Left ventricle myocardium inferior (tissue), 1 donor: ENCODE measurements around the gene PLEKHG5. TPM values are rescaled to one million over a fixed set of nuclear protein-coding genes. Genes with fewer than 3 reads are reported as not detected.

Source experiments
- DNase-seq: peaks from one replicate; pipeline ENCODE4 v3.0.0-alpha.2; 2020
- H3K27ac ChIP-seq: fragments of 200-600 bp; replicated peaks from 2 replicates; pipeline ENCODE4 v1.8.0; 2021
- H3K27me3 ChIP-seq: fragments of 200-600 bp; 2 replicates; pipeline ENCODE4 v1.8.0; 2021; ENCODE audit warnings: low read depth
- H3K36me3 ChIP-seq: fragments of 200-600 bp; 2 replicates; pipeline ENCODE4 v1.8.0; 2021
- H3K4me1 ChIP-seq: fragments of 200-600 bp; 2 replicates; pipeline ENCODE4 v1.8.0; 2021
- H3K4me3 ChIP-seq: fragments of 200-600 bp; 2 replicates; pipeline ENCODE4 v1.8.0; 2021; ENCODE audit warnings: mild to moderate bottlenecking, moderate library complexity
- H3K9me3 ChIP-seq: fragments of 200-600 bp; replicated peaks from 2 replicates; pipeline ENCODE4 v1.8.0; 2021
- CTCF ChIP-seq: fragments of 200-600 bp; IDR thresholded peaks from 2 replicates; pipeline ENCODE4 v1.8.0; 2021; ENCODE audit warnings: antibody characterized with exemption, mild to moderate bottlenecking, borderline replicate concordance
- intact Hi-C: fragments of 100-400 bp; cut with micrococcal nuclease; formaldehyde crosslinking; loops from one replicate; pipeline ENCODE4 v1.11.0; 2022
- total RNA-seq: library from RNA; stranded (reverse); fragmentation: NEBNext Ultra II Directional; extraction: Animal tissue kit (Norgen Biotek cat#: 25700); gene quantifications from one replicate; pipeline ENCODE4 v1.2.1, GENCODE V29; 2021
- donor health status: DM: no; HTN: yes; CAD: no; lungs with severe emphysema.

Gene PLEKHG5
- total RNA-seq, 1 donor from 2014 or later, result 16.2 TPM

- Histone ChIP-seq H3K9me3 (no peaks in the 10 kb centered on the region), H3K4me3 (no peak overlapping the region), H3K4me1 (peaks cover 37% of the 10 kb centered on the region), H3K27me3 (peaks cover 56% of the 10 kb centered on the region), H3K36me3 (peaks cover 23% of the 10 kb centered on the region), H3K27ac (no peak overlapping the region)
- intact Hi-C loops, result no loop called here
- DNase-seq, result no peak
- no peak for TF ChIP-seq CTCF
These were observed 28.9 kb downstream of the PLEKHG5 start for GRCh38 chr1:6462412-6463119.

DNA sequence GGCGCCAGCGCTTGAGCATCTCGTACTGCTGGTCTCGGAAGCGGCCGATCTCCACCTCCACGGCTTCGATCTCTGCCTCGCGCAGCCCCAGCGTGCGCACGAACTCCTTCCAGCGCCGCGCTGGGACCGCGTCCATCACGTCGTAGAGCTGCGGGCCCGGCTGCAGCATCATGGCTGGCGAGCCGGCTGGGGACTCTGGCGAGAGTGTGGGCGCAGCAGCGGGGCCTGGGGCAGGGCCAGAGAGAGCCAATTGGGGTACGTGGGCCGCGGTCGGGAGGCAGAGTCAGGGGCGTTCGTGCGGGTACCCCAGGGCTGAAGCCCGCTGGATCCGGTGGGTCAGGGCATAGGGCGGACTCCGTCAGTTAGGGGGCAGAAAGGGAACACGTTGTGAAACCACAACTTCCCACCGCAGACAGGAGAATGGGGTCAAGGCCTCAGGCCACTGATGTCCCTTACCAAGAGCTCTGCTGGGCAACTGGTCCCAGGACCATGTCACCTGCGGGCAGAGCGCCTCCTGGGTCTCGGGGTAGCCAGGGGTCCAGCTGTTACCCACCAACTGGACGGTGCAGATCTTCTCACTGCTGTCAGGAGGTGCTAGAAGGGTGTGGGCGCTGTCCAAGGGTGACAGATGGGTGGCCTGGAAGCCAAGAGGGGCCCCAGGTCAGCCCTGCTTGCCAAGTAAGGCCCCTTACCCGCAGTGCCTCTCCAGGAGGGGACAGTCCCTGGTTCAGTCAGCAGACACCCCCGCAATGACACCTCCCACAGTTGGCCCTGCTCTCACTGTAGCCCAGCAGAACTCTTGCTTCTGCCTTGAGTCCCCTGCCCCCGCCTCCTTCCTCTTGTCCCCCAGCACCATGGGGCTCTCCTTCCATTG is 29.7 kb downstream of the PLEKHG5 start:
- no peak for DNase-seq
- peaks cover 63% of the 10 kb centered on the region for H3K27me3 ChIP-seq
- peak overlapping the region; percentile 54 for H3K4me3 ChIP-seq

DNA sequence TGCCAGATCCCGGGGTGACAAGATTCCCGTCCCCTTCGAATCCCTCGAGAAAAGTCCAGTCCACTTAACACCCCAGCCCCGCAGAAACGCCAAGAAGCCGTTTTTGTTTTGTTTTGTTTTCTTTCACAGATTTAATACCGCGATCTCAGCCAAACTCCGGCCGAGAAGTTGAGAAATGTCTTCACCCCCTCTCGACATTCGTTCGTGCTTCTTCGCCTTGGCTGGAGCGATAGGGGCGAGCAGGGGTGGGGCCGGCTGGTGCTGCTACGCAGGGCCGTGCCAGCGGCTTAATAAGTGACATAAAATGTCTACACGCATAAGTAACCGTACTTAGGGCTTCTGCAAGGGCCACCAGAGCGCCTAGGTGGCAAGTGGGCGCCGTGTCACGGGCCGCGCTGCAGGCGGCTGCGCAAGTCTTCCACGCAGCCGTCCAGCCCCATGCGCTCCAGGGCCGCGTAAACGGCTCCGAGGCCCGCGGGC is 30.4 kb downstream of the PLEKHG5 start:
- H3K27me3 ChIP-seq, result peaks cover 70% of the 10 kb centered on the region
- intact Hi-C loops, result no loop called here

More for the DNA sequence above, 29.7 kb downstream of the PLEKHG5 start:
- peaks cover 21% of the 10 kb centered on the region for H3K36me3 ChIP-seq
- H3K4me1 ChIP-seq, result peaks cover 37% of the 10 kb centered on the region
- intact Hi-C loops, result no loop called here
- H3K27ac ChIP-seq, result no peak overlapping the region
- no peak for TF ChIP-seq CTCF
- no peaks in the 10 kb centered on the region for H3K9me3 ChIP-seq

GRCh38 chr1:6460301-6461050 is 31.0 kb downstream of the PLEKHG5 start:
- no peak for TF ChIP-seq CTCF
- Histone ChIP-seq H3K27me3 (peaks cover 73% of the 10 kb centered on the region), H3K9me3 (no peaks in the 10 kb centered on the region), H3K27ac (no peak overlapping the region), H3K4me1 (peaks cover 35% of the 10 kb centered on the region), H3K36me3 (peaks cover 21% of the 10 kb centered on the region), H3K4me3 (peak overlapping the region; percentile 54)
- no peak for DNase-seq
- intact Hi-C loops, result no loop called here

More for the DNA sequence above, 30.4 kb downstream of the PLEKHG5 start:
- Histone ChIP-seq H3K4me3 (peak overlapping the region; percentile 54), H3K27ac (no peak overlapping the region), H3K4me1 (peaks cover 37% of the 10 kb centered on the region), H3K9me3 (no peaks in the 10 kb centered on the region), H3K36me3 (peaks cover 21% of the 10 kb centered on the region)
- no peak for DNase-seq
- no peak for TF ChIP-seq CTCF

GRCh38 chr1:6459850-6460265 is 31.6 kb downstream of the PLEKHG5 start:
- Histone ChIP-seq H3K9me3 (no peaks in the 10 kb centered on the region), H3K4me3 (peak overlapping the region; percentile 54), H3K36me3 (peaks cover 21% of the 10 kb centered on the region), H3K27me3 (peaks cover 77% of the 10 kb centered on the region), H3K4me1 (peaks cover 36% of the 10 kb centered on the region), H3K27ac (no peak overlapping the region)
- no peak for TF ChIP-seq CTCF
- intact Hi-C loops, result no loop called here
- no peak for DNase-seq
